ENCODE measurements around the gene PHB1. TPM values are rescaled to one million over a fixed set of nuclear protein-coding genes. Genes with fewer than 3 reads are reported as not detected.

PHB1 gene
- total RNA-seq, 1 experiment from 2014 or later: 325 TPM

DNA sequence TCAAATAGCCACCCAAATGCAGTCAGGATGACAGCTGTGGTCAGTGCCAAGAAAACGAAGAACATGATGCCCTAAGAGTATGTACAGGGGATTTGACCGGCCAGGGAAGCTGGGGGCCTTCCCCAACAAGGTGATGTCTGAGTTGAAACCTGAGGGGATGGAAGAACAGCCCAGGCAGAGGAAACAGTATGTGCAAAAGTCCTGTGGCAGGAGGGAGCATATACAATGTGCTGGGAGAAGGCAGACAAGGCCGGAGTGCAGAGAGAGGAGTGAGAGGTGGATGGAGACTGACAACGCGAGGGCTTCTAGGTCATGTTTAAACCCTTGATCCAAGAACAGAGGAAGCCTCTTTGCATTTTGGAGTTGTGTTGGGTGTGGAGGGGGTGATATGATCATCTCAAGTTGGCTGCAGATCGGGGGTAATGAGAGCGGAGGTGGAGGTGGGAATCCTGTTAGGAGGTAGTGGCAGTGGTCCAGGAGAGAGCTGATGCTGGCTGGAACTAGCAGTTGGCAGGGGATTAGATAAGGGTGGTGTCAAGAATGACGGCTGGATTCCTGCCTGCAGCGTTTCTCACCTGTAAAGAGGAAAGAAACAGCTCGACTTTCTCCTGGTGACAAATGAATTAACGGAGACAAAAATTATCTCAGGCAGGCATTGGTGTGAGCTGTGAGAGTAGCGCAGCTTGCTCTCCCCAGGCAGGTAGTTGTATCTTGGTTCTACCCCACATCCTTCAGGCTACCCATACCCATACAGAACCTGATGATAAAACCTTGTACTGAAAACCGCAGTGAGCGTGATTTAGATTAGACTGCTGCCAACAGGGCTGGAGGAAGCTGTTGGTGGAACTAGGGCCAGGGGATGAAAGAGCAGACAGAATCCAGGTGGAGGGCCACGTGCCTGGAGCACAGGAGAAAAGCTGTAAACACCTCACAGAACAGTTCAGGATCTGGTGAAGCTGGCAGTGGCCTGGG is 43.2 kb upstream of the PHB1 start:
- Histone ChIP-seq H3K79me1 (ENCODE audit: insufficient read depth, low read depth, low read length, poor library complexity, severe bottlenecking) (no peaks in the 10 kb centered on the region), H3K23ac (ENCODE audit: insufficient read length, low read depth, low read length) (no peak overlapping the region), H3K9me3 (ENCODE audit: control insufficient read depth, low read depth, low read length) (no peaks in the 10 kb centered on the region), H3K14ac (ENCODE audit: insufficient read depth, low read length) (no peak overlapping the region; the same call in 1 of the 2 replicates), H3K56ac (ENCODE audit: insufficient read length, low read depth, low read length) (no peak overlapping the region), H2AK5ac (ENCODE audit: insufficient read length, low read length) (no peak overlapping the region), H3K9ac (ENCODE audit: extremely low read depth, insufficient read length, low read length) (no peak overlapping the region), H2BK20ac (ENCODE audit: low read depth, low read length, poor library complexity, severe bottlenecking) (no peak overlapping the region), H2AFZ (ENCODE audit: low read length) (no peak overlapping the region), H3K4me2 (ENCODE audit: insufficient read depth, insufficient read length, low read length) (no peak overlapping the region), H4K8ac (replicated peaks; ENCODE audit: insufficient read length, low read depth, low read length) (no peak overlapping the region), H2BK120ac (ENCODE audit: low read depth, low read length, poor library complexity, severe bottlenecking) (no peak overlapping the region), H3K27me3 (ENCODE audit: insufficient read depth, low read length) (no peaks in the 10 kb centered on the region; the same call in 1 of the 2 replicates), H3T11ph (ENCODE audit: low read length) (no peak overlapping the region), H3K27ac (ENCODE audit: insufficient read length, low read depth, low read length) (no peak overlapping the region), H3K4me1 (ENCODE audit: insufficient read depth, low read length) (peaks cover 8% of the 10 kb centered on the region; the same call in 1 of the 2 replicates), H2BK12ac (ENCODE audit: insufficient read length, low read depth, low read length) (no peak overlapping the region), H4K20me1 (ENCODE audit: control insufficient read depth, insufficient read depth, insufficient read length) (no peaks in the 10 kb centered on the region), H4K5ac (ENCODE audit: insufficient read length, low read depth, low read length) (no peak overlapping the region), H2BK15ac (ENCODE audit: low read depth, low read length) (no peak overlapping the region), H3K79me2 (ENCODE audit: insufficient read depth, low read length) (no peaks in the 10 kb centered on the region), H4K91ac (ENCODE audit: insufficient read length, low read depth, low read length) (no peak overlapping the region), H2BK5ac (ENCODE audit: insufficient read length, low read length) (no peak overlapping the region), H3K23me2 (ENCODE audit: insufficient read length, low read depth, low read length, poor library complexity, severe bottlenecking) (no peaks in the 10 kb centered on the region), H3K4ac (ENCODE audit: low read depth, low read length) (no peak overlapping the region), H3K18ac (ENCODE audit: insufficient read length, low read depth, low read length) (no peak overlapping the region)
- TF ChIP-seq, protein P1, sequence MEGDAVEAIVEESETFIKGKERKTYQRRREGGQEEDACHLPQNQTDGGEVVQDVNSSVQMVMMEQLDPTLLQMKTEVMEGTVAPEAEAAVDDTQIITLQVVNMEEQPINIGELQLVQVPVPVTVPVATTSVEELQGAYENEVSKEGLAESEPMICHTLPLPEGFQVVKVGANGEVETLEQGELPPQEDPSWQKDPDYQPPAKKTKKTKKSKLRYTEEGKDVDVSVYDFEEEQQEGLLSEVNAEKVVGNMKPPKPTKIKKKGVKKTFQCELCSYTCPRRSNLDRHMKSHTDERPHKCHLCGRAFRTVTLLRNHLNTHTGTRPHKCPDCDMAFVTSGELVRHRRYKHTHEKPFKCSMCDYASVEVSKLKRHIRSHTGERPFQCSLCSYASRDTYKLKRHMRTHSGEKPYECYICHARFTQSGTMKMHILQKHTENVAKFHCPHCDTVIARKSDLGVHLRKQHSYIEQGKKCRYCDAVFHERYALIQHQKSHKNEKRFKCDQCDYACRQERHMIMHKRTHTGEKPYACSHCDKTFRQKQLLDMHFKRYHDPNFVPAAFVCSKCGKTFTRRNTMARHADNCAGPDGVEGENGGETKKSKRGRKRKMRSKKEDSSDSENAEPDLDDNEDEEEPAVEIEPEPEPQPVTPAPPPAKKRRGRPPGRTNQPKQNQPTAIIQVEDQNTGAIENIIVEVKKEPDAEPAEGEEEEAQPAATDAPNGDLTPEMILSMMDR (conservative IDR thresholded peaks at IDR 0.05): no peak
- Mint-ChIP-seq H3K27me3 (ENCODE audit: low read depth) (peaks cover 19% of the 10 kb centered on the region), H3K9me3 (no peaks in the 10 kb centered on the region; a peak in 1 of 5 replicates), H3K36me3 (ENCODE audit: insufficient read depth in 1 of 3, low read depth in 3 of 3) (no peaks in the 10 kb centered on the region), H3K4me3 (no peak overlapping the region), H3K27ac (peak overlapping the region in 1 of 3 experiments; percentile 6; a peak in 1 of 7 replicates), H3K4me1 (peaks cover 42 to 43% of the 10 kb centered on the region in 2 experiments)
- DNase-seq: no peak
- no CpG with 5 or more reads among the region's 15 CpGs for WGBS (ENCODE audit: extremely low coverage, insufficient read length, low lambda C conversion rate)

All from H9 (cell line).